Lower leg skin (tissue), 3 donors: Measurements from ENCODE around the gene TRAK1.

Experiments used
- POLR2A ChIP-seq, 2 donors: fragments of 450-650 bp; IDR thresholded peaks; one replicate each; pipeline ENCODE4 v1.6.1; 2016 to 2017; ENCODE audit warnings: antibody characterized with exemption in 2 of 2, mild to moderate bottlenecking in 1 of 2, moderate library complexity in 1 of 2
- TF ChIP-seq, protein P1 (sequence below), 3 donors: fragments of 450-650 bp; IDR thresholded peaks; one replicate each; pipeline ENCODE4 v1.5.1; 2016; ENCODE audit warnings: antibody characterized with exemption in 3 of 3, mild to moderate bottlenecking in 3 of 3, moderate library complexity in 2 of 3

GRCh38 chr3:42077785-42078184, 13.4 kb upstream of the TRAK1 start:
- TF ChIP-seq, protein P1, sequence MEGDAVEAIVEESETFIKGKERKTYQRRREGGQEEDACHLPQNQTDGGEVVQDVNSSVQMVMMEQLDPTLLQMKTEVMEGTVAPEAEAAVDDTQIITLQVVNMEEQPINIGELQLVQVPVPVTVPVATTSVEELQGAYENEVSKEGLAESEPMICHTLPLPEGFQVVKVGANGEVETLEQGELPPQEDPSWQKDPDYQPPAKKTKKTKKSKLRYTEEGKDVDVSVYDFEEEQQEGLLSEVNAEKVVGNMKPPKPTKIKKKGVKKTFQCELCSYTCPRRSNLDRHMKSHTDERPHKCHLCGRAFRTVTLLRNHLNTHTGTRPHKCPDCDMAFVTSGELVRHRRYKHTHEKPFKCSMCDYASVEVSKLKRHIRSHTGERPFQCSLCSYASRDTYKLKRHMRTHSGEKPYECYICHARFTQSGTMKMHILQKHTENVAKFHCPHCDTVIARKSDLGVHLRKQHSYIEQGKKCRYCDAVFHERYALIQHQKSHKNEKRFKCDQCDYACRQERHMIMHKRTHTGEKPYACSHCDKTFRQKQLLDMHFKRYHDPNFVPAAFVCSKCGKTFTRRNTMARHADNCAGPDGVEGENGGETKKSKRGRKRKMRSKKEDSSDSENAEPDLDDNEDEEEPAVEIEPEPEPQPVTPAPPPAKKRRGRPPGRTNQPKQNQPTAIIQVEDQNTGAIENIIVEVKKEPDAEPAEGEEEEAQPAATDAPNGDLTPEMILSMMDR (IDR thresholded peaks at IDR 0.05) = no peak
- TF ChIP-seq POLR2A (IDR thresholded peaks at IDR 0.05) = no peak
